HepG2 (cell line): ENCODE data around the gene SPG7. TPM values are rescaled to one million over a fixed set of nuclear protein-coding genes. Genes with fewer than 3 reads are reported as not detected.

Experiments used
- AGO2 ChIP-seq: fragments of 200-400 bp; formaldehyde crosslinking; optimal IDR thresholded peaks from 2 replicates; pipeline ENCODE3; 2017; ENCODE audit warnings: mild to moderate bottlenecking, low read depth, low read length, moderate library complexity
- ATAD3A ChIP-seq: sonication (generic); formaldehyde crosslinking; IDR thresholded peaks from 2 replicates; pipeline ENCODE4 v1.4.0; 2020; ENCODE audit warnings: missing genetic modification reagents
- ATM ChIP-seq: fragments of 450-650 bp; IDR thresholded peaks from 2 replicates; pipeline ENCODE4 v1.7.1; 2017; ENCODE audit warnings: mild to moderate bottlenecking, borderline replicate concordance
- CSRNP2 ChIP-seq: sonication (generic); formaldehyde crosslinking; conservative IDR thresholded peaks from 2 replicates; pipeline ENCODE4 v1.8.0; 2022; ENCODE audit warnings: low read depth, missing genetic modification reagents
- FOXK1 ChIP-seq: sonication (generic); formaldehyde crosslinking; IDR thresholded peaks from 2 replicates; pipeline ENCODE4 v1.4.0; 2020; ENCODE audit warnings: low read depth, missing genetic modification reagents, borderline replicate concordance
- MED1 ChIP-seq: sonication (generic); formaldehyde crosslinking; IDR thresholded peaks from 2 replicates; pipeline ENCODE4 v1.4.0; 2020; ENCODE audit warnings: missing genetic modification reagents
- MIER3 ChIP-seq: IDR thresholded peaks from 2 replicates; pipeline ENCODE4 v1.6.1; 2016; ENCODE audit warnings: missing compliant biosample characterization, borderline replicate concordance
- NR2F1 ChIP-seq, 2 experiments: fragments of 450-650 bp in 1 of 2; formaldehyde crosslinking in 1 of 2; IDR thresholded peaks; 2 replicates each; pipeline versions ENCODE4 v1.5.0 to v1.6.1; 2016 to 2020; ENCODE audit warnings: mild to moderate bottlenecking in 1 of 2, missing compliant biosample characterization in 1 of 2, missing genetic modification reagents in 1 of 2, moderate library complexity in 1 of 2
- PCBP1 ChIP-seq: fragments of 200-400 bp; formaldehyde crosslinking; IDR thresholded peaks from 2 replicates; pipeline ENCODE4 v1.6.1; 2017; ENCODE audit warnings: mild to moderate bottlenecking, low read depth, low read length, borderline replicate concordance
- RFX1 ChIP-seq: fragments of 450-650 bp; IDR thresholded peaks from 2 replicates; pipeline ENCODE4 v1.6.1; 2017
- RXRA ChIP-seq: sonication (generic); formaldehyde crosslinking; IDR thresholded peaks from 2 replicates; pipeline ENCODE4 v1.5.1; 2020; ENCODE audit warnings: missing genetic modification reagents
- SALL1 ChIP-seq: sonication (generic); formaldehyde crosslinking; IDR thresholded peaks from 2 replicates; pipeline ENCODE4 v1.8.0; 2022; ENCODE audit warnings: mild to moderate bottlenecking, missing genetic modification reagents
- SATB2 ChIP-seq: sonication (generic); formaldehyde crosslinking; IDR thresholded peaks from 2 replicates; pipeline ENCODE4 v1.5.0; 2020; ENCODE audit warnings: missing genetic modification reagents
- SUZ12 ChIP-seq: fragments of 150-350 bp; IDR thresholded peaks from 2 replicates; pipeline ENCODE4 v1.6.1; 2014; ENCODE audit warnings: low read depth, low read length
- TERF1 ChIP-seq: sonication (generic); formaldehyde crosslinking; IDR thresholded peaks from 2 replicates; pipeline ENCODE4 v1.8.0; 2022; ENCODE audit warnings: mild to moderate bottlenecking, missing genetic modification reagents, moderate library complexity
- ZNF407 ChIP-seq: sonication (generic); formaldehyde crosslinking; IDR thresholded peaks from one replicate; pipeline ENCODE4 v1.5.1; 2020; ENCODE audit warnings: mild to moderate bottlenecking, missing genetic modification reagents; ENCODE audit errors: not compliant biosample characterization
- ZNF577 ChIP-seq: sonication (generic); formaldehyde crosslinking; IDR thresholded peaks from 2 replicates; pipeline ENCODE4 v1.4.0; 2020; ENCODE audit warnings: mild to moderate bottlenecking, low read depth, missing genetic modification reagents, borderline replicate concordance
- ZNF616 ChIP-seq: sonication (generic); formaldehyde crosslinking; IDR thresholded peaks from 2 replicates; pipeline ENCODE4 v1.5.0; 2020; ENCODE audit warnings: low read depth, mild to moderate bottlenecking, missing genetic modification reagents
- ZNF670 ChIP-seq: sonication (generic); formaldehyde crosslinking; IDR thresholded peaks from 2 replicates; pipeline ENCODE4 v1.8.0; 2022; ENCODE audit warnings: mild to moderate bottlenecking, missing genetic modification reagents, borderline replicate concordance
- polyA plus RNA-seq, 8 experiments: library from polyadenylated mRNA; depleted of rRNA in 3 of 8; stranded (reverse) in 7 of 8; unstranded in 1 of 8; fragments of >200 nt; fragmentation: Illumina TruSeq in 4 of 8; extraction: Trizol in 4 of 8; gene quantifications; 2 replicates each; pipeline versions ENCODE4 v1.2.1 to v1.2.3, GENCODE V29; 2011 to 2016; ENCODE audit warnings: low read depth in 4 of 8, missing spikeins in 1 of 8, mixed read lengths in 1 of 8; ENCODE audit not compliant: insufficient read depth in 1 of 8
- total RNA-seq, 5 experiments: library from RNA; depleted of rRNA; stranded (reverse); fragments of >200 nt; fragmentation: Illumina TruSeq; extraction: Trizol; gene quantifications; 2 replicates each; pipeline ENCODE4 v1.2.3, GENCODE V29; 2016; ENCODE audit warnings: low read depth in 1 of 5

Gene SPG7
- total and polyA plus RNA-seq, 2 of the 13 experiments (the other 11 are each of a cell fraction or from before 2014, with no cell fraction given): 66.0 to 136 TPM

- TF ChIP-seq ZNF407 (no peak), ATAD3A (CRISPR knock-in tag) (no peak), TERF1 (no peak), PCBP1 (no peak), ATM (no peak), RXRA (no peak; the same call in 1 of the 2 replicates), MIER3 (CRISPR knock-in tag) (peak; percentile 18; the same call in 1 of the 2 replicates), SALL1 (CRISPR knock-in tag) (peak; percentile 11; the same call in 1 of the 2 replicates), ZNF670 (no peak), MED1 (CRISPR knock-in tag) (0 out of 2 replicates have a peak, but pooled peaks have one; percentile 10), ZNF577 (CRISPR knock-in tag) (no peak), ZNF616 (CRISPR knock-in tag) (no peak), FOXK1 (CRISPR knock-in tag) (no peak), AGO2 (no peak), NR2F1 (CRISPR knock-in tag; IDR thresholded peaks at IDR 0.05) (no peak), CSRNP2 (CRISPR knock-in tag) (no peak; the same call in 1 of the 2 replicates), SATB2 (CRISPR knock-in tag) (no peak), SUZ12 (no peak), RFX1 (no peak)
These were observed 55.6 kb downstream of the SPG7 start (continued) for GRCh38 chr16:89563639-89564392.
